ENCODE data around the gene PRTN3.
"Not testable (repeated sequence)": the region's sequence is repeated elsewhere in the genome, so short reads cannot be mapped to it uniquely, and the experiment has no call there.

The PRTN3 gene

GRCh38 chr19:867855-868457, 27.2 kb downstream of the PRTN3 start:
- no peak for DNase-seq (ENCODE audit: low read depth)

- DNase-seq (ENCODE audit: low read depth), result no peak
Measured at GRCh38 chr19:868458-869244, 27.9 kb downstream of the PRTN3 start.

- DNase-seq (ENCODE audit: low read depth), result peak; percentile 92
Measured at GRCh38 chr19:869245-870177, 28.7 kb downstream of the PRTN3 start.

GRCh38 chr19:870314-870713, 29.5 kb downstream of the PRTN3 start:
- no peak for DNase-seq (ENCODE audit: low read depth)

GRCh38 chr19:870963-871401, 30.2 kb downstream of the PRTN3 start:
- DNase-seq (ENCODE audit: low read depth), result no peak

GRCh38 chr19:871446-872265, 30.9 kb downstream of the PRTN3 start:
- no peak for DNase-seq (ENCODE audit: low read depth)

- peak; percentile 62 for DNase-seq (ENCODE audit: low read depth)
Measured at GRCh38 chr19:872266-872951, 31.6 kb downstream of the PRTN3 start.

- DNase-seq (ENCODE audit: low read depth), result peak; percentile 68
Measured at GRCh38 chr19:873084-873483, 32.3 kb downstream of the PRTN3 start.

- DNase-seq (ENCODE audit: low read depth), result no peak
Measured at GRCh38 chr19:873561-874041, 32.8 kb downstream of the PRTN3 start.

- DNase-seq (ENCODE audit: low read depth), result no peak
Measured at GRCh38 chr19:875265-875879, 34.6 kb downstream of the PRTN3 start.

GRCh38 chr19:876089-876488, 35.3 kb downstream of the PRTN3 start:
- DNase-seq (ENCODE audit: low read depth), result no peak

GRCh38 chr19:876780-877314, 36.0 kb downstream of the PRTN3 start:
- no peak for DNase-seq (ENCODE audit: low read depth)

GRCh38 chr19:877992-878660, 37.3 kb downstream of the PRTN3 start:
- DNase-seq (ENCODE audit: low read depth), result not testable (repeated sequence)

- not testable (repeated sequence) for DNase-seq (ENCODE audit: low read depth)
Measured at GRCh38 chr19:878751-879561, 38.2 kb downstream of the PRTN3 start.

GRCh38 chr19:879711-880438, 39.1 kb downstream of the PRTN3 start:
- DNase-seq (ENCODE audit: low read depth), result no peak

- DNase-seq (ENCODE audit: low read depth), result no peak
Measured at GRCh38 chr19:881385-882071, 40.7 kb downstream of the PRTN3 start.

GRCh38 chr19:882871-883497, 42.2 kb downstream of the PRTN3 start:
- DNase-seq (ENCODE audit: low read depth), result no peak
